HepG2 (cell line): ENCODE measurements around the gene NUDCD2. TPM values are rescaled to one million over a fixed set of nuclear protein-coding genes. Genes with fewer than 3 reads are reported as not detected.
A peak's percentile ranks its signal among the peaks of the same experiment; 100 is the strongest.

Experiments used
- ATAC-seq: fragments of 200-7000 bp; cut with Tn5 transposase; 3 replicates; pipeline ENCODE4 v1.9.1; 2020; ENCODE audit warnings: mild to moderate bottlenecking, moderate library complexity
- BruUV-seq: library from RNA; stranded (reverse); fragments of 400-500 nt; replicated peaks from 2 replicates; lab custom pipeline; 2021; lab: Mats Ljungman, UMichigan
- CTCF ChIA-PET: fragments of 300-600 bp; formaldehyde crosslinking; extraction: SDS; loops from one replicate; lab custom pipeline; 2021; ENCODE audit warnings: low total read pairs, inconsistent platforms, low intra/inter-chr PET ratio; lab: Yijun Ruan, JAX
- POLR2A ChIA-PET: fragments of 350-600 bp; sonication (Branson Sonifier 250); formaldehyde crosslinking; loops from one replicate; lab custom pipeline; 2020; ENCODE audit warnings: antibody characterized with exemption, inconsistent platforms; lab: Yijun Ruan, JAX
- DNase-seq: peaks from one replicate; pipeline ENCODE4 v3.0.0-alpha.2; 2015; ENCODE audit warnings: low spot score
- FAIRE-seq: peaks from 3 replicates; lab custom pipeline; 2011; peaks lifted over from hg19 to GRCh38; lab: Jason Lieb, UNC
- H2AFZ ChIP-seq: one replicate; pipeline ENCODE4 v1.6.1; 2011; ENCODE audit warnings: low read length, inconsistent platforms
- H3K27ac ChIP-seq: fragments of 300-600 bp; 3 replicates; pipeline ENCODE4 v1.8.0; 2011; ENCODE audit warnings: mixed run types, mild to moderate bottlenecking, mixed read lengths, low read length, inconsistent platforms; ENCODE audit not compliant: insufficient read depth; ENCODE audit errors: extremely low read length
- H3K27me3 ChIP-seq, 2 experiments: fragments of 200-600 bp in 1 of 2; 2 replicates in 1 of 2; 3 replicates in 1 of 2; pipeline versions ENCODE4 v1.6.0 to v1.8.0; 2011; ENCODE audit warnings: low read length in 2 of 2, mild to moderate bottlenecking in 2 of 2, moderate library complexity in 2 of 2, inconsistent platforms in 1 of 2; ENCODE audit not compliant: insufficient read depth in 2 of 2, control insufficient read depth in 1 of 2
- H3K36me3 ChIP-seq, 2 experiments: fragments of 200-600 bp in 1 of 2; replicated peaks in 1 of 2; 2 replicates in 1 of 2; 3 replicates in 1 of 2; pipeline versions ENCODE4 v1.5.1 to v1.8.0; 2011; ENCODE audit warnings: low read length in 2 of 2, inconsistent platforms in 1 of 2; ENCODE audit not compliant: insufficient read depth in 2 of 2, control insufficient read depth in 1 of 2
- H3K4me1 ChIP-seq: 2 replicates; pipeline ENCODE4 v1.5.1; 2012; ENCODE audit warnings: low read length, inconsistent platforms; ENCODE audit not compliant: insufficient read depth
- H3K4me2 ChIP-seq: 2 replicates; pipeline ENCODE4 v1.6.0; 2011; ENCODE audit warnings: low read depth, low read length, inconsistent platforms
- H3K4me3 ChIP-seq, 3 experiments: fragments of 200-600 bp in 1 of 3; sonication (generic), shearing (Covaris generic) in 1 of 3; replicated peaks in 1 of 3; 2 replicates each; pipeline ENCODE4 v1.5.1; 2011 to 2016; ENCODE audit warnings: low read length in 3 of 3, inconsistent platforms in 2 of 3, low read depth in 2 of 3, mild to moderate bottlenecking in 2 of 3, control low read depth in 1 of 3, mixed read lengths in 1 of 3; ENCODE audit not compliant: insufficient read depth in 1 of 3
- H3K79me2 ChIP-seq: one replicate; pipeline ENCODE4 v1.6.1; 2011; ENCODE audit warnings: low read length, inconsistent platforms; ENCODE audit not compliant: insufficient read depth
- H3K9ac ChIP-seq: 2 replicates; pipeline ENCODE4 v1.6.0; 2011; ENCODE audit warnings: mild to moderate bottlenecking, low read depth, low read length, inconsistent platforms; ENCODE audit not compliant: insufficient read depth
- H3K9me3 ChIP-seq: 2 replicates; pipeline ENCODE4 v1.5.1; 2012; ENCODE audit warnings: mild to moderate bottlenecking, low read length
- H4K20me1 ChIP-seq: 2 replicates; pipeline ENCODE4 v1.6.0; 2011; ENCODE audit warnings: inconsistent platforms, mild to moderate bottlenecking, low read length, moderate library complexity; ENCODE audit not compliant: insufficient read depth
- DR1 ChIP-seq: sonication (generic); formaldehyde crosslinking; IDR thresholded peaks from 2 replicates; pipeline ENCODE4 v1.8.0; 2021; ENCODE audit warnings: mild to moderate bottlenecking, missing genetic modification reagents, inconsistent platforms
- IKZF4 ChIP-seq: sonication (generic); formaldehyde crosslinking; IDR thresholded peaks from 2 replicates; pipeline ENCODE4 v1.5.1; 2020; ENCODE audit warnings: borderline replicate concordance, mild to moderate bottlenecking, low read depth, missing genetic modification reagents; ENCODE audit errors: not compliant biosample characterization
- JARID2 ChIP-seq: sonication (generic); formaldehyde crosslinking; IDR thresholded peaks from 2 replicates; pipeline ENCODE4 v1.8.1; 2023; ENCODE audit warnings: missing genetic modification reagents, inconsistent platforms; ENCODE audit not compliant: insufficient replicate concordance
- MEIS2 ChIP-seq: sonication (generic); formaldehyde crosslinking; IDR thresholded peaks from 2 replicates; pipeline ENCODE4 v1.9.0; 2021; ENCODE audit warnings: mild to moderate bottlenecking, missing genetic modification reagents
- MIER2 ChIP-seq: IDR thresholded peaks from 2 replicates; pipeline ENCODE4 v1.6.1; 2016; ENCODE audit warnings: missing biosample characterization, missing genetic modification reagents
- PHF5A ChIP-seq: IDR thresholded peaks from one replicate; pipeline ENCODE4 v1.6.1; 2018; ENCODE audit warnings: low read depth, missing genetic modification reagents; ENCODE audit not compliant: unreplicated experiment
- ZFP90 ChIP-seq: sonication (generic); formaldehyde crosslinking; IDR thresholded peaks from 2 replicates; pipeline ENCODE4 v1.8.0; 2022; ENCODE audit warnings: missing genetic modification reagents, mild to moderate bottlenecking, inconsistent platforms, borderline replicate concordance
- WGBS: methylation state at CpG from one replicate; pipeline ENCODE4 v1.1.6; 2017; ENCODE audit warnings: low lambda C conversion rate; 5-methylcytosine and 5-hydroxymethylcytosine counted together
- in situ Hi-C: cut with HindIII; loops from 2 replicates; pipeline ENCODE4 v1.10.0; 2017; ENCODE audit warnings: low pct_unique_long_range_greater_than_20kb; ENCODE audit not compliant: extremely low pct_ligation_motif_present
- intact Hi-C: fragments of 100-400 bp; cut with micrococcal nuclease; formaldehyde crosslinking; loops from one replicate; pipeline ENCODE4 v1.10.0; 2022; ENCODE audit not compliant: unreplicated experiment
- polyA plus RNA-seq, 8 experiments: library from polyadenylated mRNA; depleted of rRNA in 3 of 8; stranded (reverse) in 7 of 8; unstranded in 1 of 8; fragments of >200 nt; fragmentation: Illumina TruSeq in 4 of 8; extraction: Trizol in 4 of 8; gene quantifications; 2 replicates each; pipeline versions ENCODE4 v1.2.1 to v1.2.3, GENCODE V29; 2011 to 2016; ENCODE audit warnings: low read depth in 4 of 8, missing spikeins in 1 of 8, mixed read lengths in 1 of 8; ENCODE audit not compliant: insufficient read depth in 1 of 8
- total RNA-seq, 5 experiments: library from RNA; depleted of rRNA; stranded (reverse); fragments of >200 nt; fragmentation: Illumina TruSeq; extraction: Trizol; gene quantifications; 2 replicates each; pipeline ENCODE4 v1.2.3, GENCODE V29; 2016; ENCODE audit warnings: low read depth in 1 of 5
- TF ChIP-seq, protein P1 (sequence below): sonication (generic); formaldehyde crosslinking; IDR thresholded peaks from 2 replicates; pipeline ENCODE4 v1.4.0; 2020; ENCODE audit warnings: missing genetic modification reagents
- TF ChIP-seq, protein P2 (sequence below): sonication (generic); formaldehyde crosslinking; IDR thresholded peaks from 2 replicates; pipeline ENCODE4 v1.5.0; 2020; ENCODE audit warnings: missing genetic modification reagents
- TF ChIP-seq, protein P3 (sequence below): sonication (generic); formaldehyde crosslinking; IDR thresholded peaks from 2 replicates; pipeline ENCODE4 v1.5.0; 2020; ENCODE audit warnings: mild to moderate bottlenecking, missing genetic modification reagents
- TF ChIP-seq, protein P4 (sequence below): sonication (generic); formaldehyde crosslinking; IDR thresholded peaks from 2 replicates; pipeline ENCODE4 v1.5.0; 2020; ENCODE audit warnings: mild to moderate bottlenecking, missing genetic modification reagents, borderline replicate concordance
- TF ChIP-seq, protein P5 (sequence below): sonication (generic); formaldehyde crosslinking; IDR thresholded peaks from 2 replicates; pipeline ENCODE4 v1.8.1; 2023; ENCODE audit warnings: missing genetic modification reagents, mild to moderate bottlenecking, borderline replicate concordance

Gene NUDCD2
- total and polyA plus RNA-seq, 2 of the 13 experiments (the other 11 are each of a cell fraction or from before 2014, with no cell fraction given): 14.8 to 39.2 TPM

DNA sequence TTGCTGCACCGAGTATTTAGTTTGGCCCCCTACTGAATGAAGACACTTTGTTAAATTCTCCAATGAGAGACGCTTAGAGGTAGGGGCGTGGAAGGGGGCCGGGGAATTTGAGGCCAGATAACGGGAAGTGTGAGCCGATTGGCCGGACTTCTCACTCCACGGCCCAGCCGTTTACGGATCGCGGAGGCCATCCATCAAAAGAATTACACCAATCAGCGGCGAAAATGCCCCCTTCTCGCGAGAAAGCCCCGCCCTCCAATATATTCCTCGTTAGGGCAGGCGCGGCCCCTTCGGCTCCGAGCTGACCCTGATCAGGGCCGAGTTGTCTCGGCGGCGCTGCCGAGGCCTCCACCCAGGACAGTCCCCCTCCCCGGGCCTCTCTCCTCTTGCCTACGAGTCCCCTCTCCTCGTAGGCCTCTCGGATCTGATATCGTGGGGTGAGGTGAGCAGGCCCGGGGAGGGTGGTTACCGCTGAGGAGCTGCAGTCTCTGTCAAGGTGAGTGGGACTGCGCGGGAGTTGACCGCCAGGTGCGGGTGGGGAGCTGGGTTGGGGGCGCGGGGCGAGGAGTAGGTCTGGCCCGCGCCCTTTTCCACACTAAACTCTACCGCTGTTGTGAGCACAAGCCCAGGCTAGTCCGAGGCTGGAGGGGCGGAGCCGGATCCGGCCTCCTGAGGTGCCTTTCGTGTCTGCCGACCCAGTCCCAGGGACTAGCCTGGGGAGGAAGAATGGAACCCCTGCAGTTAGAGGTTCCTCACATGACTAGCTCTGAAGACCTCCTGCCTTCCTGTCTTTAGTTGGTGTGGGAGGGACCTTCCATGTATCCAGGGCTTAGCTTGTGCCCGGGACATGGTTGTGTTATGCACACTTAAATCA, 22.4 kb downstream of the NUDCD2 start, which contains the start of gene CCNG1:
CCNG1 (plus strand) TSS at position 287 of the 874 bp plus-strand sequence. CDS start 1,662 bp downstream, outside the sequence.
- in situ Hi-C loops: no loop called here
- FAIRE-seq: peak; percentile 98
- WGBS: 0% methylated on average over 25 of the region's 51 CpGs
- Histone ChIP-seq H3K9me3 (no peaks in the 10 kb centered on the region), H3K4me1 (peaks cover 56% of the 10 kb centered on the region), H3K4me3 (peak within 1 kb of the TSS; percentile 89 to 95 (median 91)), H3K36me3 (peaks cover 1 to 22% of the 10 kb centered on the region in 2 experiments; a peak in 3 of 5 replicates), H3K4me2 (peak within 1 kb of the TSS; percentile 84), H3K27ac (peak within 1 kb of the TSS; percentile 98), H3K79me2 (peaks cover 44% of the 10 kb centered on the region), H3K9ac (peak within 1 kb of the TSS; percentile 96), H2AFZ (peak within 1 kb of the TSS; percentile 84), H3K27me3 (no peaks in the 10 kb centered on the region; a peak in 1 of 5 replicates), H4K20me1 (peaks cover 34% of the 10 kb centered on the region)
- ATAC-seq: peak; percentile 96
- ChIA-PET CTCF (no interaction called here), POLR2A (interaction anchor here (0.8 to 9.3 kb wide), 8 partner anchors 11 to 69 kb away, joined by 3 to 182 read pairs (median 4); partner anchors contain the start of genes HMMR and NUDCD2)
- intact Hi-C loops: loop anchor here (1.0 to 2.0 kb wide), 3 partner anchors 19 to 67 kb away; partner anchors contain the start of genes HMMR and NUDCD2
- no TSS peak for BruUV-seq
- peak; percentile 97 for DNase-seq
- TF ChIP-seq, protein P1, sequence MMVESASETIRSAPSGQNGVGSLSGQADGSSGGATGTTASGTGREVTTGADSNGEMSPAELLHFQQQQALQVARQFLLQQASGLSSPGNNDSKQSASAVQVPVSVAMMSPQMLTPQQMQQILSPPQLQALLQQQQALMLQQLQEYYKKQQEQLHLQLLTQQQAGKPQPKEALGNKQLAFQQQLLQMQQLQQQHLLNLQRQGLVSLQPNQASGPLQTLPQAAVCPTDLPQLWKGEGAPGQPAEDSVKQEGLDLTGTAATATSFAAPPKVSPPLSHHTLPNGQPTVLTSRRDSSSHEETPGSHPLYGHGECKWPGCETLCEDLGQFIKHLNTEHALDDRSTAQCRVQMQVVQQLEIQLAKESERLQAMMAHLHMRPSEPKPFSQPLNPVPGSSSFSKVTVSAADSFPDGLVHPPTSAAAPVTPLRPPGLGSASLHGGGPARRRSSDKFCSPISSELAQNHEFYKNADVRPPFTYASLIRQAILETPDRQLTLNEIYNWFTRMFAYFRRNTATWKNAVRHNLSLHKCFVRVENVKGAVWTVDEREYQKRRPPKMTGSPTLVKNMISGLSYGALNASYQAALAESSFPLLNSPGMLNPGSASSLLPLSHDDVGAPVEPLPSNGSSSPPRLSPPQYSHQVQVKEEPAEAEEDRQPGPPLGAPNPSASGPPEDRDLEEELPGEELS (CRISPR knock-in tag): peak; percentile 47; the same call in 1 of the 2 replicates
- TF ChIP-seq IKZF4 (no peak), DR1 (CRISPR knock-in tag) (peak; percentile 99), MIER2 (no peak), JARID2 (no peak), MEIS2 (CRISPR knock-in tag) (no peak; the same call in 1 of the 2 replicates), ZFP90 (CRISPR knock-in tag) (0 out of 2 replicates have a peak, but pooled peaks have one; percentile 35), PHF5A (CRISPR knock-in tag) (no peak)
- TF ChIP-seq, protein P2, sequence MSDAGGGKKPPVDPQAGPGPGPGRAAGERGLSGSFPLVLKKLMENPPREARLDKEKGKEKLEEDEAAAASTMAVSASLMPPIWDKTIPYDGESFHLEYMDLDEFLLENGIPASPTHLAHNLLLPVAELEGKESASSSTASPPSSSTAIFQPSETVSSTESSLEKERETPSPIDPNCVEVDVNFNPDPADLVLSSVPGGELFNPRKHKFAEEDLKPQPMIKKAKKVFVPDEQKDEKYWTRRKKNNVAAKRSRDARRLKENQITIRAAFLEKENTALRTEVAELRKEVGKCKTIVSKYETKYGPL (CRISPR knock-in tag): no peak
- TF ChIP-seq, protein P3, sequence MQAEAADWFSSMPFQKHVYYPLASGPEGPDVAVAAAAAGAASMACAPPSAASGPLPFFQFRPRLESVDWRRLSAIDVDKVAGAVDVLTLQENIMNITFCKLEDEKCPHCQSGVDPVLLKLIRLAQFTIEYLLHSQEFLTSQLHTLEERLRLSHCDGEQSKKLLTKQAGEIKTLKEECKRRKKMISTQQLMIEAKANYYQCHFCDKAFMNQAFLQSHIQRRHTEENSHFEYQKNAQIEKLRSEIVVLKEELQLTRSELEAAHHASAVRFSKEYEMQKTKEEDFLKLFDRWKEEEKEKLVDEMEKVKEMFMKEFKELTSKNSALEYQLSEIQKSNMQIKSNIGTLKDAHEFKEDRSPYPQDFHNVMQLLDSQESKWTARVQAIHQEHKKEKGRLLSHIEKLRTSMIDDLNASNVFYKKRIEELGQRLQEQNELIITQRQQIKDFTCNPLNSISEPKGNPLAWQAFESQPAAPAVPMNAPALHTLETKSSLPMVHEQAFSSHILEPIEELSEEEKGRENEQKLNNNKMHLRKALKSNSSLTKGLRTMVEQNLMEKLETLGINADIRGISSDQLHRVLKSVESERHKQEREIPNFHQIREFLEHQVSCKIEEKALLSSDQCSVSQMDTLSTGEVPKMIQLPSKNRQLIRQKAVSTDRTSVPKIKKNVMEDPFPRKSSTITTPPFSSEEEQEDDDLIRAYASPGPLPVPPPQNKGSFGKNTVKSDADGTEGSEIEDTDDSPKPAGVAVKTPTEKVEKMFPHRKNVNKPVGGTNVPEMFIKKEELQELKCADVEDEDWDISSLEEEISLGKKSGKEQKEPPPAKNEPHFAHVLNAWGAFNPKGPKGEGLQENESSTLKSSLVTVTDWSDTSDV (CRISPR knock-in tag): no peak
- TF ChIP-seq, protein P4, sequence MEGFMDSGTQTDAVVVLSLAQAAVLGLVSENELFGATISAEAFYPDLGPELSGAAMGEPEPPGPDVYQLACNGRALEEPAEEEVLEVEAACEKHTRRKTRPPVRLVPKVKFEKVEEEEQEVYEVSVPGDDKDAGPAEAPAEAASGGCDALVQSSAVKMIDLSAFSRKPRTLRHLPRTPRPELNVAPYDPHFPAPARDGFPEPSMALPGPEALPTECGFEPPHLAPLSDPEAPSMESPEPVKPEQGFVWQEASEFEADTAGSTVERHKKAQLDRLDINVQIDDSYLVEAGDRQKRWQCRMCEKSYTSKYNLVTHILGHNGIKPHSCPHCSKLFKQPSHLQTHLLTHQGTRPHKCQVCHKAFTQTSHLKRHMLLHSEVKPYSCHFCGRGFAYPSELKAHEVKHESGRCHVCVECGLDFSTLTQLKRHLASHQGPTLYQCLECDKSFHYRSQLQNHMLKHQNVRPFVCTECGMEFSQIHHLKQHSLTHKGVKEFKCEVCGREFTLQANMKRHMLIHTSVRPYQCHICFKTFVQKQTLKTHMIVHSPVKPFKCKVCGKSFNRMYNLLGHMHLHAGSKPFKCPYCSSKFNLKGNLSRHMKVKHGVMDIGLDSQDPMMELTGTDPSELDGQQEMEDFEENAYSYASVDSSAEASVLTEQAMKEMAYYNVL (CRISPR knock-in tag): no peak
- TF ChIP-seq, protein P5, sequence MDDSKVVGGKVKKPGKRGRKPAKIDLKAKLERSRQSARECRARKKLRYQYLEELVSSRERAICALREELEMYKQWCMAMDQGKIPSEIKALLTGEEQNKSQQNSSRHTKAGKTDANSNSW: no peak
